NCI-H1092 (cell line): ENCODE data around the gene HIPK2.

ENCODE experiments used
- DNase-seq: peaks from one replicate; lab custom pipeline; 2025; lab: John Stamatoyannopoulos, UW

Gene HIPK2

DNA sequence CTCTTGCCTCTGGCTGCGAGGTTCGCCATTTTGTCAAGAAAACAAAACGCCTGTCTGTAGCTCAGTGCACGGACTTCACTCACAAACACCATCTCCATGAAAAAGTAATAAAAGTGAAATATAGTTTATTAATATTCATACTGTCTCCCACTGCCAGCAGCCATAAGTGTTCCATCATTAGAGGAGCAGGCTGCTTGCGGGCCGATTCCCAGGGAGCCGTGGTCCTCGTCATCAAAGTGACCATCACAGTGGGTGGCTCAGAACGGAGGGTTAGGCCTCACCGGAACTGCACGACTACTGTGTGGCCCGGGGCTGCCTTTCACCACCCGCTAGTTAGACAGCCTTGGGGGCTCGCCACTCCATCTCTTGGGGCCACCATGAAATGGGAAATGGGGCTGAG is 82.7 kb downstream of the HIPK2 start:
- DNase-seq: no peak

DNA sequence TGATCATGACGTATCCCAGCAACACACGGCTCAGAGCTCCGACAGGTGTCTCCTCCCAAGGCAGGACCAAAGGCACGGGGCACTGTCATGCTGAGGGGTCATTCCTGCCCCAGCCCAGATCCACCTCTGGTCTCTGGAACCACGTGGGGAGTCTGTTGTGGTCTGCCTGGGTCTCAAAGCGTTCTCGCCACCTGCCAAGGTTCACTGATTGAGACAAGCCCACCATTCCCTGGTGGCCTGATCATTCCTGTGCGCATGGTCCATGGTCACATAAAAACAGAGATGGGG is 83.5 kb downstream of the HIPK2 start:
- DNase-seq: no peak

DNA sequence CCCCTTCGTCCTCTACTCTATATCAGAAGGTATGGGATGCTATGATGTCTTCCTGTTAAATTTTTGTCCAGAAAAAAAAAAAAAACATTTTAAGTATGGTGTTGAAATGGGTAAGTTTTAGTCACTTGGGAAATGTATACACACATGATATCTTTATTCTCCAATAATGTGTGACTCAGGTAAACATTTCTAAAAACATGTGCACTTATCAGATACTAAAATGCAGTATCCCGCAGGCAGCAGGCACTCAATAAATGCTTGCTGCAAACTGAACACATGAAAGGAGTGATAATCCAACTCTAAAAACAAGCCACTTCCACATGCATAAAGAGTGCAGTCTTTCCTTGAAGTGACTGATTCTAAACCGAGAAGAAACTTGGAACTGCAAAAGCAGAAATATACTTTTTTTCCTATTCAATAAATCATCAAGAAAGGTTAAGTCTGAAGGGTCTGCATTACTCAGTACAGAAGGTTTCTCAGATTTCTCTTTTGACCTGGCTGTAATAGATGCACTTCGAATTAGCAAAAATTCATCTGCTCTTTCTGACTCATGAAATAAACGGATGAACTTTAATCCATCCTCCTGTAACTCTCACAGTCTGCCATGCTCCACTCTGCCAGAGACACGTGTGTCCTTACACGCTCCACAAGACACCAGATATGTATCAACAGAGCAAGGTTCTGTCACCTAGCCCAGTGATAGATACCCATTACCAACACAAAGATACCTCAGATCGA is 84.0 kb downstream of the HIPK2 start:
- DNase-seq: no peak

DNA sequence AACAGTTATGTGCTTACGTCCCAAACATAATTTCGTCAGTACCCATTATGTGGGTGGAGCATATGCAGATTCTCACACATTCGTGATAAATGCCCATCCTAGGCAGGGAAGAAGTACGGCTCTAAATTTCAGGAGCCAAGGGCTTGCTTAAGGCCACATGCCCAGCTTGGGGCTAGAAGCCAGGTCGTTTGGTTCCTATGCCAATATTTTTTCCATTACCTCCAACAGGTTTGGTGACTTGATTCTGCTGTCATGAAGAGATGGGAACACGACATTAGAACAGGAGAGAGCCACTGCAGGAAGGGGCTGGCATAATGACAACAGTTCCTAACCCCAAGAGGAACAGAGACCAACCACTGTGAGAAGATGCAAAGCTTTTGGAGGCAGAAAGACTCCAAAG is 85.1 kb downstream of the HIPK2 start:
- peak; percentile 32 for DNase-seq

DNA sequence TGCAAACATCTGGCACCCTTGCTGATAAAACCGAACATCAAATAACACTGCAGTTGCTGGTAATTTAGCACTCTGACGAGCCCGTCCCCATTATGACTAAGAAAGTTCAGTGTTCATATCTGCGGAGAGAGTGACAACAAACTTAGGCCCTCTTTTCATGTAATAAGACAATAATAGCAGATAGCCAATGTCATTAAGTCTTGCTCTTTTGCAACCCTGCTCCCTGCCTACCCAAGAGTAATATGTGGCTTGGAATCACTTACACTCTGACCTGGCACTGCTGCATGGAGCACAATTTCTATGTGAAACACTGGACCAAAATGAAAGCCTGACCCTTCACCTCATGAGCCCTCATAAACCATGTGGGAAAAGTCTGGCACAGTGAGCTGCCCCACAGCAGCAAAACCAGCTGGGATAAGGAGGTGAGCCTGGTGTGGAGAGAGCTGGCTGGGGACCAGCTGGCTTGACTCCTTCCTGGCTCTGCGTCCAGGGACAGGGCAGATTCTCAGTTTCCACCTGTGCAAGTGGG is 86.5 kb downstream of the HIPK2 start:
- DNase-seq: peak; percentile 82

DNA sequence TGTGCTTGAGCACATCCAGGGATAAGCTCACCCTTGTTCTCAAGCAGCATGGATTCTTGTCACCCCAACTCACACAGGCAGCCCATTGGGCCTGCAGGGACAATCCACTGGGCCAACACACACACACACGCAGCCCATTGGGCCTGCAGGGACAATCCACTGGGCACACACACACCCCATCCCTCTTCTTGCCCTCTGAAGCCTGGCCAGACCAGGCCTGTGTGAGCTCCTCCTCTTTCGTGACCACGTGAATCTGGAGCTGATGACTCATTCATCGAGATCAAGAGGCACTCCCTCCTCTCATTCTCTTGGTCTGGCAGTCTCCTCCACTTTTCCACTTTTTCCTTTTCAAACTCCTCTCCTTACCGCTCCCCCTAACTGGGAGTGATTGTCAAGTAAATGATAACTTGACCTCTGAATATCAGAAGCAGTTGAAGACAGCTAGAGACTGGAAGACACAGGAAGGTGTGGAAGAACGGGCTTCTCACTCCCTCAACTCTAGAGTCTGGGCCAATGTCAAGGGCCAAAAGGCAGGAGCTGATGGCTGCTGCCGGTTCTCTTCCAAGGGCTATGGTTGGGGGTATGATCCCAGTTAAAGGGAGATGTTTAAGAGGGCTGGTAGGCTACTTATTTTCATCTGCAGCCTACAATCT is 89.7 kb downstream of the HIPK2 start:
- no peak for DNase-seq

DNA sequence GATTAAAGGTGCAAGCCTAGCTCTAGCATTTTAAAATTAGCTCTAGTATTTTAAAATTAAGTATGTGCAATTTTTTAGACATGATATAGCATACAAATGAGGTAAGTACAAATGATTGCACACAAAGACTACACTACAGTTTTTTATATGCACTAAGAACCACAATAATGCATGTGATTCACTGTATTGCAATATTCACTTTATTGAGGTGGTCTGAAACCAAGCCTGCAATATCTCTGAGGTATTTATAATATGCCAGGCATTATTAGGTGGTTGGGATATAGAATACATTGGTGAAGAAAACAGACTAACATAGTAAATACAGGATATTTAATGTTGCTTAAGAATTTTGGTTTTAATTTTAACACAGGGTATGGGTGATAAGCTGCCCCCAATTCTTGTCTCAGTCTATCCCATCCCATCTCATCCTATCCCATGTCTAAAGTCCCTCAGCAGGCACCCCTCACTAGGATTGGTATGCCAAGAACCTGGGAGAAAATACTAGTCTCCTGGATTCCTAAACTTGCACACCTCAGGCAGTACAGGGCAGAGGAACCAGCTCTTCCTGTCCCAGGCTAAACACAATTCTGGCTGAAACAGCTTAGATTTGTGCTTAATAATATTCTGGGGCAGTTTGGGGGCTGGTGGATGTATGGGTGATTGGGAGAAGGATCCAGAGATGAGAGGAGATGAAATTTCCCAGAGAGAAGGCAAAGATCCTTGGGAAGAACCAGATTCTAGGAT is 90.4 kb downstream of the HIPK2 start:
- no peak for DNase-seq

DNA sequence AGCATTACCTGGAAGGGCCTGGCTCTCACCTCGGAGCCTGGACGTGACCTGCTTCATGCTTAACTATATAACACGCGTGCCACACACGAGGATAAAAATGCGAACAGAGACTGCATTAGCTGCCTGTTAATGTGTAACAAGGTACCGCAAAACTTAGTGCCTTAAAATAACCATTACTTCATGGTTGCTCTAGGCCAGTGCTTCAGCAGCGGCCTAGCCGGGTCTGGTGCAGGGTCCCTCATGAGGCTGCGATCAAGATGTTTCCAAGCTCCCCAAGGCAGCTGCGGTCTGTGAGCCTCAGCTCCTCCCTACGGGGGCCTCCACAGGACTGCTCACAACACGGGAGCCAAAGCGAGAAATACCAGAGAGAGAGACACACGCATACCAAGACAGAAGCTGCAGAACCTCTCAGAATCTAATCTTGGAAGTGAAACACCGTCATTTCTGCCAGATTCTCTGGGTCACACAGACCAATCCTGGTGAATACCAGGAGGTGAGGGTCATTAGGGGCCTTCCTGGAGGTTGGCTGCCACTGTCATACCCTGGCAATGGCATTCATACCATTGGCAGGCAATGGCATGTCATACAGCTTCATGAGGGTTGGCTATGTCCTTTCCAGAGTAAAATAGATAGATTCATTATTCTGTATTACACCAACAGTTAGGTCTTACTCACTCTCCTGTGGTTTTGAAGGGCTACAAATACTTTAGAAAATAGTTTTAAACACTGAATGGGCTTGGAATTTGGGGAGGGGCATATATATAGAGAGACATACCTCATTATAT is 94.5 kb downstream of the HIPK2 start:
- no peak for DNase-seq

DNA sequence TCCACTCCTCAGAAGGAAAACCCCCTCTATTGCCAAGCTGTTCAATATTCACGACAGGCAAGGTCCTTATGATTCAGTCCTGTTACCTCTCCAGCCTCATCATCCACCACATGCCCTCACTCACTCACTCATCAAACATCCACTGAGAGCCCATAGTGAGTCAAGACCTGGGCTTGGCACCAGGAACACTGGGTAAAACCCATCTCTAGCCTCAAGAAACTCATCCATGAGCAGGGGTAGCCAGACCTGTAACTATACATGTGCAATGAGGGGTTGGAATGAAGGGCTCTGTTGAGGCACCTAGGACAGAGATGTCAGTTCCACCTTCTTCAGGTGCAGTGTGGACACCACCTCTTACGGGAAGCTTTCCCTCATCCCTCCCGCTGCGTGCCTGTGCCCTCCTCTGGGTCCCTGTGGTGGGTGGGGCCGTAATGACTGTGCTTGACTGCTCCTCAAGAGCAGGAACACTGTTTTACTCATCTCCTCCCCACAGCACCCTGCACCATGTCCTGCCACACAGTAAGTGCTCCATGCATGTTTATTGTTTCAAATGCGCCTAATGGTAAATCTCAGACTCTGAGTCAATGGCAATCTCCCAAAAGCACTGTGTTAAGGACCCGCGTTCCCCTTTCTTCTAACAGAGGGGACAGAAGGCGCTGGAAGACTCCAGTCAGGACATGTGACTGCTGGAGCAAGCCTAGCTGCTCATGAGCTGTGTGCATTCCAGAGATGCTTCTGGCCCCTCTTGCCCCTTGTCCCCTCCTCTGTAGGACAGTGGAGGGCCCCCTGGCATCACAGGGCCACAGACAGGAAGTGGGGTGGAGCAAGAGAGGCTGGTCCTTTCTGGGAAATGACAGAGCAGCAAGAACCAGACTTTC is 95.4 kb downstream of the HIPK2 start:
- no peak for DNase-seq

DNA sequence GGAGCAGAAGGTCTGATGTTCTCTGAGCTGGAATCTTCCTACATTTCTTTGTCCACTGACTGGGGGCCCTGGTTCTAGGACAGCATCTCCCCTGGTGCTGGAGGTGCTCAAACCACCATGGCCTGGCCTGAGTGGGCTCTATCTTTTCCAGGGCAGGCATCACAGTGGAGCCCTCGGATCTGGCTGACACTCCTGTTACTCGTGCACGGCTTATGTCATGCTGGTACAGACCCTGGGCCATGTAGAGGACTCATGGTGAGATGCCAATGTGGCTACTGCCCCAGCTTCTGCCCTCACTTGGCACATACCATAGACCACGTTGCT is 96.0 kb downstream of the HIPK2 start:
- DNase-seq: no peak

DNA sequence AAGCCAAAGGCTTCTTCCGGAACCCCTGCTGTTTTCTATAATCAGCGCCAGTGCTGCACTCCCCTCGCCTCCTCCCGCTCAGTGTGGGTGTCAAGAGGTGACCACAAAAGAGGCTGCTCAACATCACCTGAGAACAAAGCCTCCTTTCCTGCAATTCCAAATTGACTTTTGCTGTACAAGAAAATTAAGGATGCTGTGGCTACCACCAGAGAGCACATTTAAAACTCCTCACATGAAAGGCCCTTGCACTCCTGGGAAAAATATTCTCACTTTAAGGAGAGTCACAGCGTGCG is 96.4 kb downstream of the HIPK2 start:
- DNase-seq: no peak

DNA sequence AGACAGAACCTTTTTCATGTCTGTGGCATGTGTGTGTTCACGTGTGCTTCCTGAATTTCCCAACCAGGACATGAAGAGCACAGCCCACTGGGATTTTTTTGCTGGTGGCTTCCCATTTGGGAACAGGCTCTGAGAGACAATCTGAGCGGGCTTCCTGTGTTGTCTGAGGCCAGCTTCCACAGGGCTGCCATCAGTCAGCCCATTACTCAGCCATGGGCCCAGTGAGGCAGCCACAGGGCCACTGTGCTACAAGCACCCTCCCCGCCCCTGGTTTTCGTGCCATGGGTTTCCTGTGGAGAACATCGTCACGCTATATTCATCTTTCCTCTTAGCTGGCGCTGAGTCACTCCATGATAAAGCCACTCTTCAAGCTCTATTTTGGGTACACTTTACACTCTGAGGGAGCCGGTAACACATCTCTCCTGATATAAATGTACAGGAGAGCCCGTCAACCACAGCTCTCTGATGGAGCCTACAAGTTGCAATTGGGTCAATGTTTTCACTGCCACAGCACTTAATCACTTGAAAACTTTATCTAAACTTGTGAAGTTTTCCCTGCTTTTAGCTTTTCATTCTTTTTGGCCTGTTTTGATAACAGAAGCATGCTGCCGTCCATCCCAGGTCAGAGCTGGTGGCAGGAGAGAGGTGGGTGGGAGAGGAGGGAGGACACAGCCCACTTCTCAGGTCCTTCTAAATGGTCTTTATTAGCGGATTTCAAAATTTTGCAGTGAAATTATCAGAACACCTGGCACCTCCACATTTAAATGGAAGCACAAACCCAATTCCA is 96.9 kb downstream of the HIPK2 start:
- no peak for DNase-seq

DNA sequence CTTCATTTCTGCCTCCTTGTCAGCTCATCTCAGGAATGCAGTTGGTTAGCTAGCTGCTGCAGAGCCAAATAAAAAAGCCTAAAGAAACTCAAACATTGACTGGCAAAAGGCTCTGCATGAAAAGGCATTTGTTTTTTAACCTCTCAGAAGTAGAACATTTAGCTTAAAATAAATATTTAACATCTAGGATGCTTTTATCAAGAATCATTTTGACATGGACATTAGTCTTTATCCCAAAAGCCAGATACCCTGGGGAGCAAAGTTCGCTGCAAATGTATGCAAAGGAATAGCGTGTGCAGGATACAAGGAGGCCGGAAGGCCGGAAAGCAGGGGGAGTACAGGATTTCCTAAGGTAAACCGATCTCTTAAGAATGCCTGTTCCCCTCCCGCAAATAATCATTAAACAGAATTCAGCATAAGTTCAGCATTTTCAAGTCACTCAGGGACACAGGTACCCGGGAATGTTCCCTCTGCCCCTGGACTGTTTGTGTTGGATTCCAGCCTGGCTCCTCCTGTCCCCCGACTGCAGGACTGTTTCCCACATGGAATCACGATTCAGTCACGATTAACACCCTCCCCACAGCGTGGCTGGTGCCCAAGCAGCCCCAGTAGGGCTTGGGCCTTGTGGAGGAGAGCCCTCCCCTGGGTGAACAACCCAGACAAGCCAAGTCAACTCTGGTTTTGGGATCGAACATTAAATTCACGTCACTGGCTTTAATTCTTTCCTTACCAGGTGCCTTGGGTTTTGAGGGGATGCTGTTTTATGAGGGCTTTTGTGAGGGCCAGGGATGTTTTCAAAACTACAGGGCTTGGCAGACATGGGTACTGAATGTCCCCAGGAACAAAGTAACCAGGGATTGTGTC is 97.8 kb downstream of the HIPK2 start:
- DNase-seq: no peak

DNA sequence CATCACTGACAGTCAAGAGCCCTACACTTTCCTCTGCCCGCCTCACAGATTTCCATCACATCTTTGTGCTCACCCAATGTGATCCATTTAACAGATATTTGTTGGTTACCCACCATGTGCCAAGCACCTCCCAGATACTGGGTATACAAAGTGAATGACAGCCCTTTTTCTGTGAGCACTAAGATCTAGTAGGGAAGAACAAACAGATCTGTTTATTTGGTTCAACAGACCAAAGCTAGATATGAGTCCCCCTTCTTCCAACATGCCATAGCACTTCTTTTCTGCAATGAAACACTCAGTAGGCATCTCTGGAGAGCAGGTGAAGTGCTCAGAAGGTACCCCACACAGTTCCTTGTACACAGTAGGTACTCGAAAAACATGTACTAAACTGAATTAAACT is 101.4 kb downstream of the HIPK2 start:
- no peak for DNase-seq

DNA sequence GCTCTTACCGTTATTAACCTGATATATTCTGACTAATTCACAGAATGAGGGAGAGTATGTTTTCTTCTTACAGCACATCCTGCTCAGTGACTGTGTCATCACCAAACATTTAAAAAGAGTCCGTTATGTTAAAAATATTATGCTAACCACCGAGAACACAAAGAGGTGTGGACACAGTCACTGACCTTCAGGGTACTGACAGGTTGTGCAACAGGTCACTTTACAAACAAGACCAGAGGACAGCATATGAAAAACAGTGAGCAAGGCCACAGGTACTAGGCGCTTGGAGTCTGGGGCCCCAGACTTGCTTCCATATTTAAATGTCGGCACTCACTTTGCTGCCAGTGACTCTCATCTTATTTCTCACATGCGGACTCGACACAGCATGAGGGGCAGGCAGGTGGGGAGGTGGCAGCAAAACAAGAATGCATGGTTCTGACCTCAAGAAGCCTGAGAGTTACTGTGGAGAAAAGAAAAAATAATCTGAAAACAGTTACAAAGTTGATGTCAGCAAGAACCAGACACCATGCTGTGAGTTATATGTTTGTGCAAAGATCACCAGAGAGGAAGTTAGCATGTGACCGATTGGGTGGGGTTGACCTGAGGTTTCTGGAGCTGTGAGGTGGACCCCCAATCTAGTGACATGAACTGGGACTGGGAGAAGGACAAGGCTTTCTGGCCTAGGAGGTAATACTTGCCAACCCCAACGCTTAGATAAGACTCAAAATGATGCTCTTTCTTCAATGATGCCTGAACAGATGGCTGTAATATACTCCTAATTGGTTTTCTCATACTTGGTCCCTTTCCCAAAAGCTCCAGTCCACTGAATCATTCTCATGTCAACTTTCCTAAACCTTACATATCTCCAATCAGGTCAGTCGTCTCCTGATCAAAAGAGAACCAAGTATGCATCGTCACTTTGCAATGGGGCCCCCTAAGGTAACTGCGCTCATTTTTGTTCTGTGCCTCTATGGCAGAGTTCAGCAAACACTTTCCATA is 102.4 kb downstream of the HIPK2 start:
- no peak for DNase-seq

DNA sequence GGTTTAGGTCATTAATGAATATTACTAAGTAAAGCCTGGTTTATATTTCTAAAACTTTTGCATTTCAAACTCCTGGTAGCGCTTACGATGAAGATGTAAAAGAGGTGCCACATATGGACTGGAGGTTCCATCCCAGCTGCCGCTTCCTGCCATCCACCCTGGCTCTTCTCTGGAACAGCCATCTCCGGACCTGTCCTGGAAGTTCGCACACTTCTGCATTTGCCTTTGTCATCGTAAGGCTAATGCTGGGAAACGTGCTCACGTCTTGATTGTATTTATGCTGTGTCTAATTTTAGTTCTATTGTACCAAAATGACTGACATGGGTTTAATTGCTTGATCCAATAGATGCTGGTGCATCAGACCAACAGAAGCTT is 103.1 kb downstream of the HIPK2 start:
- DNase-seq: no peak

DNA sequence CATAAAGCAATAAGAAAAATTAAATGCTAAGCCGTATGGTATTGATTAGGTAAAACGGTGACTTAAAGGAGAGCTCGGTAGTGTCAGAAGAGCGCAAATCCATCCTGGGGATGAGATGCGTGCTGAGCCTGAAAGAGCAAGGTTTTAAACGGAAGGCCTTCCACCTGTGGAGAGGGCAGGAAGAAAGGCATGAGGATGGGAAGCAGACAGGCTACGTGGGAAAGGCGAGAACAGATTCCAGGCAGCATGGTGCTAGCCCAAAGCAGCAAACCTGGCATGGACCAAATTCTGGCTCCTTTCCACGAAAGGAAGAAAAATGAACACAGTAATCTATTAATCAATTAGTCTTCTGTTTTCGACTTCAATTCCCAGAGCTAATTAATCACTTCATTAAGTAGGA is 103.5 kb downstream of the HIPK2 start:
- no peak for DNase-seq

DNA sequence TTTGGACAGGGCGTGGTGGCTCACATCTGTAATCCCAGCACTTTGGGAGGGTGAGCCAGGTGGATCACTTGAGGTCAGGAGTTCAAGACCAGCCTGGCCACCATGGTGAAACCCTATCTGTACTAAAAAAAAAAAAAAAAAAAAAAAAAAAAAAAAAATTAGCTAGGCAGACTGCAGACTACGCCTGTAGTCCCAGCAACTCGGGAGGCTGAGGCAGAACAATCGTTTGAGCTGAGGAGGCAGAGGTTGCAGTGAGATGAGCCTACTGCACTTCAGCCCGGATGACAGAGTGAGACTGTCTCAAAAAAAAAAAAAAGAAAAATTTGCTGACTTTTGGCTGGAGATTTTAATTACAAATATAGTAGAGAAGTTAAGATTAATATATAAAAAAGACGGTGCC is 104.0 kb downstream of the HIPK2 start:
- no peak for DNase-seq

DNA sequence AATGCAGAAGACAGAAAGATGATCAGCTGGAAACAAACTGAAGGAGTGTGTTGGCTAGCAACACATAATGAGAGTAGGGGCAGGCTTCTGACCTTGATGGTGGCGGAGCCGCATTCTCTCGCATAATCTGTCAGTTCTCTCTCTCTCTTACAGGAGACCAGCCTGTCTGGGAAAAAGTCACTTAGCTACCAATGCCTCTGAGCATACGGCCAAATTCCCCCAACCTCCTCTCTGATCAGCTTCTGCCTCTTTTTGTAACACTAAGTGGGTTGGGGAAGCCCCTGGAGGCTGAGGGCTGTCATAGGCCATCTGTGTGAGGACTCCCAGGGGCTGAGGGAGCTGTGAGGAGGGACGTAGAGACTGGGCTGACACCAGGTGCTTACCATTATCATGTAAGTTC is 104.6 kb downstream of the HIPK2 start:
- DNase-seq: no peak
